Measurements from ENCODE around the gene SPATA25. TPM values are rescaled to one million over a fixed set of nuclear protein-coding genes. Genes with fewer than 3 reads are reported as not detected.

SPATA25 gene
- polyA plus RNA-seq, 1 donor (not counting 4 experiments of a cell fraction or from before 2014, with no cell fraction given) = not detected

DNA sequence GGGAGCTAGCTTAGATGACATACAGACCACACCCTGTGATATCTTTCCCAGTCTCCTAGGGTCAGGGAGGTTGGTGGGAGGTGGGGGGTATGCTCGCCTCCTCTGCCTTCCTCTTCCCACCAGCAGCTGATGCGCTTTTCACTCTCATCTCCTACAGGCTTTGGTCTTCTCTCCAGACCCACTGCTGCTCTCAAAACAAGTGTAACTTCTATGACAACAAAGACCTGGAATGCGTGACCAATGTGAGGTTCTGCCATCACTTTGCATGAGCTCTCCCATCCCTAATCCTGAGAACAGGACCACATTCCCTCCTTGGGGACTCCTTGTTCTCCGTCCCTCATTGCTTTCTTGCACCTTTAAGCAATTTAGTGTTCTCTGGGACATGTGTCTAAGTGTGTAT, 6.4 kb upstream of the SPATA25 start:
- Histone ChIP-seq H3K4me1 (ENCODE audit: control insufficient read depth, extremely low read depth, insufficient read depth, low read length) (peaks cover 13% of the 10 kb centered on the region), H3K27ac (ENCODE audit: control insufficient read depth, insufficient read depth, low read length) (no peak overlapping the region), H3K9me1 (ENCODE audit: control insufficient read depth, extremely low read depth, insufficient read depth, low read length) (no peaks in the 10 kb centered on the region), H3K4me2 (ENCODE audit: control insufficient read depth, extremely low read depth, insufficient read depth, low read depth, low read length) (no peak overlapping the region), H2AFZ (ENCODE audit: control insufficient read depth, low read length) (no peak overlapping the region), H3K9me3 (ENCODE audit: control insufficient read depth, low read depth, low read length) (no peaks in the 10 kb centered on the region), H3K4me3 (ENCODE audit: control insufficient read depth in 2 of 3, extremely low read depth in 1 of 3, insufficient read depth in 2 of 3, low read depth in 1 of 3, low read length in 3 of 3) (no peak overlapping the region), H4K20me1 (ENCODE audit: control insufficient read depth, extremely low read depth, insufficient read depth, low read length) (no peaks in the 10 kb centered on the region), H3K79me2 (ENCODE audit: control insufficient read depth, insufficient read depth, low read length) (no peaks in the 10 kb centered on the region), H3K9ac (ENCODE audit: control insufficient read depth, extremely low read depth, insufficient read depth, low read length) (no peak overlapping the region), H3K36me3 (ENCODE audit: control insufficient read depth in 2 of 2, extremely low read depth in 1 of 2, insufficient read depth in 2 of 2, low read length in 2 of 2) (peaks cover 11 to 24% of the 10 kb centered on the region in 2 experiments), H3K27me3 (ENCODE audit: control insufficient read depth, extremely low read depth, insufficient read depth, low read length) (no peaks in the 10 kb centered on the region)
- FAIRE-seq (no peak), DNase-seq (ENCODE audit: low read depth, low spot score) (no peak)
- dilution Hi-C loops (cut with MboI; ENCODE audit: extremely low pct_ligation_motif_present, low sequenced_read_pairs) = no loop called here
- TF ChIP-seq, protein P1, sequence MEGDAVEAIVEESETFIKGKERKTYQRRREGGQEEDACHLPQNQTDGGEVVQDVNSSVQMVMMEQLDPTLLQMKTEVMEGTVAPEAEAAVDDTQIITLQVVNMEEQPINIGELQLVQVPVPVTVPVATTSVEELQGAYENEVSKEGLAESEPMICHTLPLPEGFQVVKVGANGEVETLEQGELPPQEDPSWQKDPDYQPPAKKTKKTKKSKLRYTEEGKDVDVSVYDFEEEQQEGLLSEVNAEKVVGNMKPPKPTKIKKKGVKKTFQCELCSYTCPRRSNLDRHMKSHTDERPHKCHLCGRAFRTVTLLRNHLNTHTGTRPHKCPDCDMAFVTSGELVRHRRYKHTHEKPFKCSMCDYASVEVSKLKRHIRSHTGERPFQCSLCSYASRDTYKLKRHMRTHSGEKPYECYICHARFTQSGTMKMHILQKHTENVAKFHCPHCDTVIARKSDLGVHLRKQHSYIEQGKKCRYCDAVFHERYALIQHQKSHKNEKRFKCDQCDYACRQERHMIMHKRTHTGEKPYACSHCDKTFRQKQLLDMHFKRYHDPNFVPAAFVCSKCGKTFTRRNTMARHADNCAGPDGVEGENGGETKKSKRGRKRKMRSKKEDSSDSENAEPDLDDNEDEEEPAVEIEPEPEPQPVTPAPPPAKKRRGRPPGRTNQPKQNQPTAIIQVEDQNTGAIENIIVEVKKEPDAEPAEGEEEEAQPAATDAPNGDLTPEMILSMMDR (optimal IDR thresholded peaks at IDR 0.05 in 1 of 3, IDR thresholded peaks at IDR 0.05 in 1 of 3, conservative IDR thresholded peaks at IDR 0.05 in 1 of 3; ENCODE audit: extremely low read depth in 1 of 3, insufficient read depth in 2 of 3, low read length in 3 of 3) = no peak
- TF ChIP-seq EZH2 (IDR thresholded peaks at IDR 0.05; ENCODE audit: low read length) = no peak

DNA sequence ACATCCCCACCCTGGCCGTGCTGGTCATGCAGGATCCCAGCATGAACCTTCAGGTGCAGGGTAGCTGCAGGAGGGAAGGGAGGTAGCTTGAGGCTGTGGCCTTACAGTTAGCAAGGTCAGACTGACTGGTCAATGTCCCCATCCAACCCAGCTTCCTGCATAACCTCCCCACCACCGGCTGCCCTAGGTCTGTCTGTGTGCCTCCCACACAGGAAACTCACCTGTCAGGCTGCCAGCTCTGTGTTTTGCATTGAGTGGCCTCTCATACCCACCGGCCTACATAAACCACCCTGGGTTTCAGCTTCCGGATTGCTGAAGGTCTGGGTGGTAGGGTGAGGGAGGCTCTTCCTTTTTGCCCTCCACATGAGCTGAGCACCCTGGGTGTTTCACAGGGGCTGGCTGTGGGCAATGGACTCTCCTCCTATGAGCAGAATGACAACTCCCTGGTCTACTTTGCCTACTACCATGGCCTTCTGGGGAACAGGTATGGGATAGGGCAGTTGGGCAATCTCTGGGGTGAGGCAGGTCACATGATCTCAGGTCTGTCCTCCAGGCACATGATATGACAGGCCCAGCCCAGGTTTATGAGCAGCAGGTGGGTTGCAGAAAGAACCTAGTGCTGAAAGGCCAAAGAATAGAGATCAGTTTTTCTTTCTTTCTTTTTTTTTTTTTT, 5.5 kb upstream of the SPATA25 start:
- Histone ChIP-seq H3K36me3 (ENCODE audit: control insufficient read depth in 2 of 2, extremely low read depth in 1 of 2, insufficient read depth in 2 of 2, low read length in 2 of 2) (peaks cover 9 to 18% of the 10 kb centered on the region in 2 experiments), H3K9me1 (ENCODE audit: control insufficient read depth, extremely low read depth, insufficient read depth, low read length) (no peaks in the 10 kb centered on the region), H2AFZ (ENCODE audit: control insufficient read depth, low read length) (no peak overlapping the region), H3K4me3 (ENCODE audit: control insufficient read depth in 2 of 3, extremely low read depth in 1 of 3, insufficient read depth in 2 of 3, low read depth in 1 of 3, low read length in 3 of 3) (no peak overlapping the region), H3K27ac (ENCODE audit: control insufficient read depth, insufficient read depth, low read length) (no peak overlapping the region), H3K9ac (ENCODE audit: control insufficient read depth, extremely low read depth, insufficient read depth, low read length) (no peak overlapping the region), H3K79me2 (ENCODE audit: control insufficient read depth, insufficient read depth, low read length) (no peaks in the 10 kb centered on the region), H3K27me3 (ENCODE audit: control insufficient read depth, extremely low read depth, insufficient read depth, low read length) (no peaks in the 10 kb centered on the region), H3K4me2 (ENCODE audit: control insufficient read depth, extremely low read depth, insufficient read depth, low read depth, low read length) (no peak overlapping the region), H3K4me1 (ENCODE audit: control insufficient read depth, extremely low read depth, insufficient read depth, low read length) (peaks cover 13% of the 10 kb centered on the region), H3K9me3 (ENCODE audit: control insufficient read depth, low read depth, low read length) (no peaks in the 10 kb centered on the region), H4K20me1 (ENCODE audit: control insufficient read depth, extremely low read depth, insufficient read depth, low read length) (no peaks in the 10 kb centered on the region)
- dilution Hi-C loops (cut with MboI; ENCODE audit: extremely low pct_ligation_motif_present, low sequenced_read_pairs) = no loop called here
- FAIRE-seq (no peak), DNase-seq (ENCODE audit: low read depth, low spot score) (no peak)
- no peak for TF ChIP-seq EZH2 (IDR thresholded peaks at IDR 0.05; ENCODE audit: low read length)
- TF ChIP-seq, protein P1 (optimal IDR thresholded peaks at IDR 0.05 in 1 of 3, IDR thresholded peaks at IDR 0.05 in 1 of 3, conservative IDR thresholded peaks at IDR 0.05 in 1 of 3; ENCODE audit: extremely low read depth in 1 of 3, insufficient read depth in 2 of 3, low read length in 3 of 3) = no peak
